ENCODE results near the gene HYI.
"Not testable (repeated sequence)": the region's sequence is repeated elsewhere in the genome, so short reads cannot be mapped to it uniquely, and the experiment has no call there.

The HYI gene

GRCh38 chr1:43464681-43465504, 11.2 kb upstream of the HYI start:
- DNase-seq, result no peak

DNA sequence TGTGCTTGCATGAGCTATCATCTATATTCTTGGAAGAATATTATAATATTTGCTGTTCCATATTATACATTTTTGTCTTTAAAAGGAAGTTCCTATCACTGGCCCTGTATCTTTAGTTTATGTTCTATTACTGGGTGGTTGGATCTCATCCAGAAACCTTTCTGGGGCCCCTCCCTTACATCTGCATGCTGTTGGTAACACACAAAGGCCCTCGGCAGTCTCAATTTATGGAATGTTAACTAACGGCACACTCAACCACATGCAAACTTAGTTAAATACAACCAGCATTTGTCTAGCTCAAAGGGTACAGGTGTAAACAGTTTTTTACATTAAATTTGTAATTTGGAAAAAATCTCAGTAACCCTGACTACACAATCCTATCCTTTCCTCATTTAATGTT, 9.7 kb upstream of the HYI start:
- DNase-seq, result no peak

- DNase-seq, result no peak
Measured at GRCh38 chr1:43460988-43461693, 7.4 kb upstream of the HYI start.

DNA sequence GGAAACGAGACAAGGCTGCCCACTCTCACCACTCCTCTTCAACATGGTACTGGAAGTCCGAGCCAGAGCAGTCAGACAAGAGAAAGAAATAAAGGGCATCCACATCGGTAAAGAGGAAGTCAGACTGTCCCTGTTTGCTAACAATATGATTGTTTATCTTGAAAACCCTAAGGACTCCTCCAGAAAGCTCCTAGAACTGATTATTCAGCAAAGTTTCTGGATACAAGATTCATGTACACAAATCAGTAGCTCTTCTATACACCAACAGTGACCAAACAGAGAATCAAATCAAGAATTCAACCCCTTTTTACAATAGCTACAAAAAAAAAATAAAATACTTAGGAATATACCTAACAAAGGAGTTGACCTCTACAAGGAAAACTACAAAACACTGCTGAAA, 4.6 kb upstream of the HYI start:
- DNase-seq, result not testable (repeated sequence)

DNA sequence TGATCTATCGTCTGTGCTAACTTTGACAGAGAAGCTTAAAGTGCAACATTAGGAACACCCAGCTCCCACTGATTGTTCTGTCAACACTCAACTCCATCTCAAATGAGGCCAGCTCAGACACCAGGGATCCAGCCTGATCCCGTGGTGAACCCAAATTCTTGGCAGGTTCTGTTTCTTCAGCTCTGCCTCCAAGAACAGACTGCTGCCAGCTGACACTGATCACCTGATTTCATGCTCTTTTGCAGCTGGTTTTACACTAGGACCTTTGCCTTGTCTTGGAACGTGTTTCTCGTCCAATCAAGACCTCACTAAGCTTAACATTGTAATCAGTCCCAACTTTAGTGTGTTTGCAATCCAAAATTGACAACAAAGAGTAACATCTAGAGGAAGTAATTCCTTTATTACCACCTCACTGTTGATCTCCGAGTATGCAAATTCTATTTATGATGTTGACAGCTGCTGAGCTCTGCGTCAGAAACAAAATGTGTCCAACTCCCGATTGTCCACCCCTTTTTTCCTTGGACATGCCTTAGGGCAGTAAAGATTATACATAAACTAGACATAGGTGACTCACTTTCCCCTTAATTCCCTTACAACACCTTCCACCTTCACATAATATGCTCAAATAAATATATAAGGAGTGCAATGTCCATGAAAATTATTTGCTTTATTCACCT, 1.6 kb upstream of the HYI start:
- no peak for DNase-seq

DNA sequence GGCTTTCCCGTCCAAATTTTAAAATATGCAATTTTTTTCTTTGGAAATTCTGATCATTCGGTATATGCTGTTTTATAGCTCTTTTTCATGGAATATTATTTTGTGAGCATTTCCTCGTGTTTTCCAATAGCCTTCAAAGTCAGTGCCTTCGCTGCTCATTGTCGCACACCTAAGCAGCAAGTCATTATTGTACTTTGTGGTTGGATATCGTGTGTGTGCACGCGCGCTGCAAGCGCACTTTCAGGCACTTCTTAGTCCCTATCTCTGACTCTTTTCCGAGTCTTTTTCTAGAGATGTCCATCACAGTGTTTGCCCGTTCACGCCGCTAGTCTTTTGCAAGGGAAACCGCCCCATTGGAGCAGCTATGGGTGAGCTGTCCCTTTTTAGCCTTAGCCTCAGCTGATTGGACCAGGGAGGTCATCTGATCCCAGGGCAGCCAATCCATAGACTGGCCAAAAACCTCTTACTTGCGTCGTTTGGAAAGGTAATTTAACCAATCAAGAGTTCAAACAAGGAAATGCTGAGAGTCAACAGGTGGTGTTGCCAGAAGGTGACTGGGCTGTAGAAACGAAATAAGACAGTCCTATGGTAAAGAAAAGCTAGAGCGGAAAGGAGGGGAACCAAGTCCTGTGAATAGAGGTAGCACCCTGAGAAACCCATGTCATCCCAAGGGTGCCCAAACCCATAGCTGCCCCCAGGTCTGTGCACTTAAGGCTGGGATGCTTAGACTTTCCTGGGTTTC, 710 bp upstream of the HYI start:
- peak; percentile 47 to 85 for DNase-seq

DNA sequence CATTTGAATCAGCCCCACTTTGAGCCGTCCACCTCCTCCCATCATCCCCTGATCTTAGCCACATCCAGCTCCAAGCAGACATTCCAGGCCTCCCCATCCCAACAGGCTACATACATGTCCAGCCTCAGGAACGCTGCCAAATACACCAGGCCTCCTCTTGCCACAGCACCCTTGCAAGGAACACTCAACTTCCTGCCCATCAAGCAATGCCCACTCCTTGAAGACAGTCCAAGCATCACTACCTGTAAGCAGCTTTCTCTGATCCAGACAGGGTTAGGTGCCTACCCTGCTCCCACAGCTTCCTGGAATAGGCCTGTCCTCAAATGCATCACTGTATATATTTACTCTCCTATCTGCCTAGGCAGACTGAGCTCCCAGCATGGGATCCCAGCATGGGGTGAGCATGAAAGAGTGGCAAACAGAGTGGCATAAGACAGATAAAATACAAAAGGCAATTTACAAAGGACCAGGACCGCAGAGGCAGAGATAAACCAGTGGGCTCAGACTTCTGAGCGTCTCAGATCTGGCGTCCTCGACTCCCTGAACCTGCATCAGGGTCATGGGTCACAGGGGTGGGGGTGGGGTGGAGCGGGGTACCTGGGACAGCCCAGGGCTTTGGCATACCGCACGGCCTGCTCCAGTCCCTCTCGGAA, 816 bp downstream of the HYI start:
- DNase-seq, result peak in 1 of 2 experiments; percentile 39

DNA sequence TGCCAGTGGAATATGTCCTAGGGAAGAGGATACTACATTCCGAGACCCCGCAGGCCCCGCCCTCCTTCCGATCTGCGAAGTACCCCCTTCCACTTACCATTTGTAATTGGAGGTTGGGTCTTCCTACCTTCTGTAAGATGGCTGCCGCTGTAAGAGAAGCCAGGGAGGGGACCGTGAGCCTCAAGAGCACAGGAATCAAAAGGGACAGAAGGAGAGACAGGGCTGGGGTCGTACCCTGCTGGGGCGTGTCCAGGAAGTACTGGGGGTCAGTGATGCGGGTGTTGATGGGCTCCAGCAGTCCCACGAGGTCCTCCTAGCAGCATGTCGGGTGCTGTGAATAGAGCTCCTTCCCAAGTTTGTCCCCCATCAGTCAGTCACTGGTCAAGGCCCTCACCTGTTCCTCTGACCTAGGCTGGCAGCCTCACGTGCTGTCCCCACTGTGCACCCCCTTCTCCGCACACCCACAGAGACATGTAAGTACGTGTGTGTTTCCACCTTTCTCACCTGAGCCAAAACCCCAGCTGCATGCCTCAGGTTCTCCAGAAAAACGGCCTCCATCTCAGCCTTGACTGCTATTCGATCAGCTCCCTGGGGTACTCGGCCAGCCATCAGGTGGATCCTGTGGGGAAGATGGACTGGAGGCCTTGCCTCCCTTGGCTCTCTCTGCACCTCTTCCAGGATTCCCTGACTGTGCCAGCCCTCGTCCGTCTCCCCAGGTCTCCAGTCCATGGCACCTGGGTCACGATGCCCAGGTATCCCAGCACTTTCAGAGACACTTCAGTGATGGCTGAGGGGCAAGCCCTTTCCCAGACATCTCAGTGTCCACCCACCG, 1.8 kb downstream of the HYI start:
- no peak for DNase-seq

GRCh38 chr1:43451157-43451591, 2.6 kb downstream of the HYI start:
- no peak for DNase-seq

DNA sequence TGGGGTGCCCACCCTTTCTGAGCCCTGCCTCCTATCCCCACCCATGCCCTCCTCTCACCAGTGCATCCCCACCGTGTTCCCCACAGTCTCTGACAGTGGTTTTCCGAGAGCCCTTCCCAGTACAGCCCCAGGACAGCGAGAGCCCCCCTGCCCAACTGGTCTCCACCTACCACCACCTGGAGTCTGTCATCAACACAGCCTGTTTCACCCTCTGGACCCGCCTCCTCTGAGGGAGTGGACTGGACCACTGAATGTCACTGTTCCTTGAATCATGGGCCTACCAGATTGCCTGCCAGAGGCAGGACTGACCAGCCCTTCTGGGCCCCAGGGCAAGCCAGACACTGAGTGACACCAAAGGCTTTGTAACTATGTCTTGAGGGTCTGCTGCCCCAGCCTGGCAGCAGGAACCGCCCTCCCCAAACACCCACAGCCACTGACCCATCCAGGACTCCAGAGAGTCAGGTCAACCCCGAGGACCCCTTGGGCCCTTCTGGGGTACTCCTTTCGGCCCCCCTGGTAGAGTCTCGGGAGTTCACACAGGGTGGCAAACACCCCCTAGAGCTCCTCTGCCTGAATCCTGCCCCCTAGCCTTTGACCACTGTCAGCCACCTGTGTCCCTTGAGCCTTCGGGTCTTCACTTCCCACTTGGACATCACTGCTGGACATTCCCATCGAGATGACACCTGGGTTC, 3.3 kb downstream of the HYI start:
- no peak for DNase-seq

- DNase-seq, result no peak
Measured at GRCh38 chr1:43449708-43450069, 4.0 kb downstream of the HYI start.

DNA sequence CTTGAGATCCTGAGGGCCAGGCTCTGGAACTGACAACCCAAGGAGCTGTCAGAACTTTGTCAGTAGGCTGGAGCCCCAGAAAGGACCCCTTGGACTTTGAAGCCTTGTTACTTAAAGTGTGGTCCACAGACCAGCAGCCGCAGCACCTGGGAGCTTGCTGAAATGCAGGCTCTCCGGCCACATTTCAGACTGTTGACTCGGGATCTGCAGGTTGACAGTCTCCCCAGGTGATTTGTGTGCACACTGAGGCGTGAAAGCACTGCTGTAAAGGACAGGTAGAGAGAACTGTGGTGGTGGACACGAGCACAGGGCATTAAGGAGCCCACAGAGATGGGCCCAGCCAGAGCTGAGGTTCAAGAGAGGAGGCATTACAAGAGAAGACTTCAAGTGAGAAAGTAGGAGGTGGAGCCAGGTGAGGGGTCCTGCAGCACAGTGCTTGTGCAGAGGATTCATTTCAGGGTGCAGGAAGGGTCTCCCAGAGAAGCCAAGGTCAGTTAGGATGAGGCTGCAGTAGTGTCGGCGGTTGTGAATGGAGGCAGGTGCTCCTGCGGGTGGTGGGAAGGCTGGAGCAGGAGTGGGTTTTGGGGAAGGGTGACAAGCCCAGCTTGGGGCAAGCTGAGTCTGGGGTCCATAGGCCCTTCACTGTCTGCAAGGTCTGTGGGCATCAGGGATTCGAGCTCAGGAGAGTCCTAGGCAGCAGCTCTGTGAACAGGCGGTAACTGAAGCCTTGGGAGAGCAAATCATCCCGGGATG, 4.6 kb downstream of the HYI start:
- DNase-seq, result no peak

- no peak for DNase-seq
Measured at GRCh38 chr1:43447891-43448708, 5.6 kb downstream of the HYI start.

DNA sequence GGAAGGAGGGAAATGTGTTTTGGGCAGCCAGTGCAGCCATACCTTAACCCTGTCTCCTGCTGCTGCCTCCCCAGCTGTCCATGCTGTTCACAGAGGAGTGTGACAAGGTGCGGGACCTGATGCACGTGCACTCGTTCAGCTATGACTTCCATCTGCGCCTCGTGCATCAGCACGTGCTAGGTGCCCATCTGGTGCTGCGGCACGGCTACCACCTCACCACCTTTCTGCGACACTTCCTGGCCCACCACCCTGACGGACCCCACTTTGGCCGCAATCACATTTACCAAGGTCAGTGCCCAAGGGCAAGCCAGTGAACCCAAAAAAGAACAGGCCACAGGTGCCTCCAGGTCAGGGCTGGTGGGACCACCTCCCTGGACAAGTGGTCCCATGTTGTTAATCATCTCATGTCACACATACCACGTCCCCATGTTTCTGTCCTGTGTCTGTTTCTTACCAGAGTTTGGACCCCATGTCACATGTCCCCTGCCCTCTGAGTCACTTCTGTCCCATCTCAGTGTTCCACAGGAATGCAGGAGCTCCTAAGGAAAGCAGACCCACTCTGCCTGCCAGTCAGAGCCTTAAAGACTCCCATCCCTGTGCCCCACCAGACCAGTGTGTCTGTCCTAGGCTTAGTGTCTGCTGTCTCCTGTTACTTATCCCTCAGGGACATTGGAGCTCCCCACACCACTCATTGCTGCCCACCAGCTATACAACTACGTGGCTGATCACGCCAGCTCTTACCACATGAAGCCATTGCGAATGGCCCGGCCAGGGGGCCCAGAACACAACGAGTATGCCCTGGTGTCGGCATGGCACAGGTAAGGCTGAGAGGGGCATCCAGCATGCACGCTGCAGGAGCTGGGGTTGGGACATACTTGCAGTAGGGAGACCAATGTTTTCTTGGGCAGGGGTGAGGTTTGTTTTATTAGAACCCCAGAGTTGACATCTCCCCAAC, 6.6 kb downstream of the HYI start:
- DNase-seq, result no peak

- DNase-seq, result no peak
Measured at GRCh38 chr1:43446388-43446740, 7.4 kb downstream of the HYI start.

- DNase-seq, result no peak
Measured at GRCh38 chr1:43445606-43446387, 7.9 kb downstream of the HYI start.

DNA sequence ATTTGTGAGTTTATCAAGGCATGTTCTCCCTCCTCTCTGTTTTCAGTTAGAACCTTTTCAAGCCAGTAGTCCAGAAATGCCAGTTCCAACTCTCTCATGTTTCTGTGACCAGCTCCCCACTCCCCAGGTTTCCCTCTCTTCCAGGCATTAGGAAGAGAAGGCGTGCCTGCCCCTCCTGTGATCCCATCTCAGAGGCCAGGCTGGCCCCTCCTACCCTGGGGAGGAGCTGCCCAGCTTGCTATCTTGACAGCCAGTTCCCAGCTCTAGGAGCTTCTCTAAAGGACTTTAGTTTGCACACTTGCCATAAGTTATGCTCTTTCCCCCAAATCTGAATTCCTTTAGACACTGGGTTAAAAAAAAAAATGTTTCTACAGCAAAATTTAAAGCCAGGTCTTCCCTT, 8.9 kb downstream of the HYI start:
- DNase-seq, result peak in 1 of 2 experiments; percentile 9

All from SW 1271 (cell line).